ENCODE data around the gene ASPSCR1. TPM values are rescaled to one million over a fixed set of nuclear protein-coding genes. Genes with fewer than 3 reads are reported as not detected.

ASPSCR1 gene
- polyA plus RNA-seq, 1 experiment = 15.4 TPM

DNA sequence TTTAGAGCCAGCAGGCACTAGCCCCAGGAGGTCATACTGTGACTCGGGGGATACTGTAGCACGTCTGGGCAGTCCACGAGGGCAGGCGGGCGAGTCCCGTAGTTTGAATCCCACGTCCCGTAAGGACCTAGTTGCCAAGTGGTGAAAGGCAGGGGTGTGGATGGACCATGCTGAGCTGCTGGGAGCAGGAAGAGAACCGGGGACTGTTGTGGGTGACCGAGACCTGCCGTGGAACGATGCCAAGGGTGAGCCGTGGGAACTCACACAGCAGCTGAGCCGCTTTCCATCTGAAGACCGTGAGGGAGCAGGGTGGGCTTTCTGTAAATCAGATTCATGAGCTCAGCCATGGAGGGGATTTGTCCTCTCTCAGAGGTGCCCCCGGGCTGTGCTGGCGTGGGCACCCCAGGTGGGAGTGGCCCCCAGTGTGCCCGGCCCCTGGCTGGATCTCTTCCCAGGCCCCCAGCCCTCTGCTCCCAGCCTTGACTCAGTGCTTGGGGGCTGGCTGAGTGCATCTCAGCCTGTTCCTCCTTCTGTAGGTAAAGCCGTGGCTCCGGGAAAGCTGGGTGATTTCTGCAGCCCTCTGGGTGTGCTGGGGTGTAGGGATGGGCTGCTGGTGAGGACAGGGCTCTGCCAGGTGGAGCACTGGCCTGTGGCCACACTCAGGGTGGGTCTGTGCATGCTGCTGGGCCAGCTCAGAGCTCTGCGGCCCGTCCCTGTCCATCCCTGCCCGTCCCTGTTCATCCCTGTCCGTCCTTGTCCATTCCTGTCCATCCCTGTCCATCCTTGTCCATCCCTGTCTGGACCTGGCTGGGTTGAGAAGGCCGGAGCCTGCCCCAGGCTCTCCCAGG is 13.6 kb downstream of the ASPSCR1 start:
- TF ChIP-seq, protein P1, sequence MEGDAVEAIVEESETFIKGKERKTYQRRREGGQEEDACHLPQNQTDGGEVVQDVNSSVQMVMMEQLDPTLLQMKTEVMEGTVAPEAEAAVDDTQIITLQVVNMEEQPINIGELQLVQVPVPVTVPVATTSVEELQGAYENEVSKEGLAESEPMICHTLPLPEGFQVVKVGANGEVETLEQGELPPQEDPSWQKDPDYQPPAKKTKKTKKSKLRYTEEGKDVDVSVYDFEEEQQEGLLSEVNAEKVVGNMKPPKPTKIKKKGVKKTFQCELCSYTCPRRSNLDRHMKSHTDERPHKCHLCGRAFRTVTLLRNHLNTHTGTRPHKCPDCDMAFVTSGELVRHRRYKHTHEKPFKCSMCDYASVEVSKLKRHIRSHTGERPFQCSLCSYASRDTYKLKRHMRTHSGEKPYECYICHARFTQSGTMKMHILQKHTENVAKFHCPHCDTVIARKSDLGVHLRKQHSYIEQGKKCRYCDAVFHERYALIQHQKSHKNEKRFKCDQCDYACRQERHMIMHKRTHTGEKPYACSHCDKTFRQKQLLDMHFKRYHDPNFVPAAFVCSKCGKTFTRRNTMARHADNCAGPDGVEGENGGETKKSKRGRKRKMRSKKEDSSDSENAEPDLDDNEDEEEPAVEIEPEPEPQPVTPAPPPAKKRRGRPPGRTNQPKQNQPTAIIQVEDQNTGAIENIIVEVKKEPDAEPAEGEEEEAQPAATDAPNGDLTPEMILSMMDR (IDR thresholded peaks at IDR 0.05; ENCODE audit: insufficient read depth, low read depth, low read length) = no peak

DNA sequence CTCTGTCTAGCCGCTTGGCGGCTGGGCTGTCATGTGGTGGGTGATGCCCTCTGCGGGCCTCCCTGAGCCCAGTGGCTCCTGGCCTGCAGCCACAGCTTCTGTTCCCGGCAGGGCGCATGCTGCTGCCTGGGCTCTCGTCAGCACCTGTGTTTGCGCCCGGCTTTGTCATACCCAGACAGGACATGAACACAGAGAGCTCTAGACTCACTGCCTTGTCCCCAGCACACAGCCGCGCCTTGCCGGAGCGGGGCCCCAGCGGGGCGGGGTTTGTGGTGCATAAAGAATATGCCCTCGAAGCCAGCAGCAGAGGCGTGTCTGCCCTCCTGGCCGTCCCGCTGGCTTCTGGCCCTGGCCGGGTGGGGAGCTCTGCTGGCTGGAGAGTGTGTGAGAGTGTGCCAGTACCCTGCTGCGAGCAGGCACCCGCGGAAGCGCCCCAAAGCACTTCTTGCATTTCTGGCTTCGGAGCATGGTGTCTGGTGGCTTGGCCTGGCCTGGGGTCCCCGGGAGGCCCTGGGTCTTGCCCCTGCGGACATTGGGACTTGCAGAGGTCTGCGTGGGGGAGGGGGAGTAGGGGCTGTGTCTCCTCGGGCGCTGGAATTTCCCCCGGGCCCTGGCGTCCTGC is 14.4 kb downstream of the ASPSCR1 start:
- ChIA-PET POLR2A (interaction anchor here (1.0 kb wide), 1 partner anchor 12 kb away, joined by 4 read pairs; no protein-coding TSS in a partner anchor), CTCF (interaction anchor here (0.6 to 2.6 kb wide), 5 partner anchors 9 to 32 kb away, joined by 3 to 16 read pairs (median 4); partner anchors contain the start of gene NOTUM)
- H3K27me3 ChIP-seq (ENCODE audit: control insufficient read depth, insufficient read depth, low read length) = no peaks in the 10 kb centered on the region
- TF ChIP-seq, protein P1 (IDR thresholded peaks at IDR 0.05; ENCODE audit: insufficient read depth, low read depth, low read length) = no peak
- DNase-seq (ENCODE audit: low read depth) = no peak
- no peak overlapping the region for H3K4me3 ChIP-seq (ENCODE audit: low read depth, low read length)
- peaks cover 3% of the 10 kb centered on the region; the same call in 1 of the 2 replicates for H3K36me3 ChIP-seq (ENCODE audit: control insufficient read depth, insufficient read depth, low read length)

More for the DNA sequence above, 13.6 kb downstream of the ASPSCR1 start:
- H3K4me3 ChIP-seq (ENCODE audit: low read depth, low read length) = no peak overlapping the region
- DNase-seq (ENCODE audit: low read depth) = no peak
- ChIA-PET POLR2A (interaction anchor here (1.0 kb wide), 1 partner anchor 13 kb away, joined by 4 read pairs; no protein-coding TSS in a partner anchor), CTCF (interaction anchor here (0.6 to 2.6 kb wide), 7 partner anchors 8 to 31 kb away, joined by 3 to 16 read pairs (median 3); partner anchors contain the start of gene NOTUM)
- no peaks in the 10 kb centered on the region for H3K27me3 ChIP-seq (ENCODE audit: control insufficient read depth, insufficient read depth, low read length)
- peaks cover 4% of the 10 kb centered on the region for H3K36me3 ChIP-seq (ENCODE audit: control insufficient read depth, insufficient read depth, low read length)

DNA sequence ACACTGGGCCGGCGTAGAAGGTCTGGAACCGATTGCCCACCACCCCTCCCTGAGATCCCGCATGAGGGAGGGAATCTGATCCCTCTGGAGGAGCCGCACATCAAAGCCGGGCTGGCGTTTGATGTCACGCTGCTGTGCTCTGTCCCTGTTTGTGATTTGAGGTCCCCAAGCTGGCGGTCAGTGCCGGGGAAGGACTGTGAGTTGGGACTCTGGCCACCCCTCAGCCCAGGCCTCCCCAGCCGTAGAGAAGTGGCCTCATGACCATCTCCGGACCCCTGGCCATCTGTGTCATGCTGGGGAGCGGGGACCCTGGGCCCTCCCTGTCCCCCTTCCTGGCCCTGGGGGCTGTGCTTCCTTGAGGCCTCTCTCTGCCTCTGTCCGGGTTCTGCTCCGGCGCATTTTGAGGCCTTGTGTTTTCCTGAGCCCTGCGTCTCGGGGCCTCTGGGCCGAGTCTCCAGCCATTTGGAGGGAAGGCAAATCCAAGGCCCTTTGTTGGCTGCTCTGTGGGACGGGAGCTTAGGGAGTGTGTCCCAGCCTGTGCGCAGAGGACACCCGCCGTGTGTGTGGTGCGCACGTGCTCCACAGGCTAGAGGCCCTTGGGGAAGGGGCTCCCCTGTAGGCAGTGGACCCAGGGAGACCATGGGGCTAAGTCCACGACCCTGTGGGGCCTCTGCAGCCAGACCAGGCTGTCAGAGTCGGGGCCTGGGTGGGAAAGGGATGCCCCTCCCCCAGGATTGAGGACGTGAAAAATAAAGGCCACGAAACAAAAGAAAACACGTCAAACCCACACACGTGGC is 15.1 kb downstream of the ASPSCR1 start:
- H3K4me3 ChIP-seq (ENCODE audit: low read depth, low read length) = no peak overlapping the region
- POLR2A ChIA-PET = interaction anchor here (1.0 kb wide), 1 partner anchor 11 kb away, joined by 4 read pairs; no protein-coding TSS in a partner anchor
- peaks cover 3% of the 10 kb centered on the region; the same call in 1 of the 2 replicates for H3K36me3 ChIP-seq (ENCODE audit: control insufficient read depth, insufficient read depth, low read length)
- TF ChIP-seq, protein P1 (IDR thresholded peaks at IDR 0.05; ENCODE audit: insufficient read depth, low read depth, low read length) = no peak
- CTCF ChIA-PET = interaction anchor here (1.1 to 2.6 kb wide), 4 partner anchors 9 to 32 kb away, joined by 3 to 16 read pairs (median 4); partner anchors contain the start of gene NOTUM
- H3K27me3 ChIP-seq (ENCODE audit: control insufficient read depth, insufficient read depth, low read length) = no peaks in the 10 kb centered on the region
- no peak for DNase-seq (ENCODE audit: low read depth)

DNA sequence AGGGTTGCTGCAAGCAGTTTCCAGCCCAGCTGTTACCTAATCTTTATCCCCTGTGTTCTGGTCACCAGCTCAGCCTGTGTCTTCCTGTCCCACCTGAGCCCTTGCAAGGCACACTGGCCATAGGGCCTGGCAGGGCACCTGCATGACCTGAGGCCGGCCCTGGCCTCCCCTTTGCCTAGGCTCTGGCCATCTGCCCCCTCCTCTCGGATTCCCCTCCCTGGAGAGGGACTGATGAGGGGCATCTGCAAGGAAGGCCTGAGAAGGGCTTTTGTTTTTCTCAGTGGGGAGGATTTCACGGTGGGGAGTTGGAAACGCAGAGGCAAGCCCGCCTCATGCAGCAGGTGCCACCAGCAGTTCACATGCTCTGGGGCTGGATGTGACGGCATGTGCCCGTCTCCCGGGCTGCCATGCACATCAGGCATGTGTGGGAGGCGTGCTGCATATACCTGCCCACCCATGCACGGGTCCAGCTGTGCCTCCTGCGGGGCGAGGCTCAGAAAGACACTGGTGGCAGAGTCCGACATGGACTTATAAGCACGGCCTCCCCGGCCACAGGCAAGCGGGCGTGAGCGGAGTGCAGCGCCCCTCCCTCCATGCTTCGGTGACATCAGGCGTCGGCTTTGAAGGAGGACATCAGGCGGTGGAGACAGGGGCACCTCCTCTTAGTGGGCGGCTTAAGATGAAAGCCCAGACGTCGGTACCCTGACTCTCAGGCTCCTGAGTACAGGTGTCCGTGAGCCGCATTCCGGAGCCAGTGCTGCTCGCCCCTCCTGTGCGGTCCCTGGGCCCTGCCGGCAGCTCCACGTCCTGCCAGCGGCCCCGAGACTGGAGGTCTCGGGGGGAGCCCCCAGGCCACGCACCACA is 16.5 kb downstream of the ASPSCR1 start:
- CTCF ChIA-PET = interaction anchor here (1.5 kb wide), 1 partner anchor 35 kb away, joined by 6 read pairs; no protein-coding TSS in a partner anchor
- DNase-seq (ENCODE audit: low read depth) = no peak
- peaks cover 3% of the 10 kb centered on the region; the same call in 1 of the 2 replicates for H3K36me3 ChIP-seq (ENCODE audit: control insufficient read depth, insufficient read depth, low read length)
- TF ChIP-seq, protein P1 (IDR thresholded peaks at IDR 0.05; ENCODE audit: insufficient read depth, low read depth, low read length) = no peak
- no peaks in the 10 kb centered on the region for H3K27me3 ChIP-seq (ENCODE audit: control insufficient read depth, insufficient read depth, low read length)
- POLR2A ChIA-PET = no interaction called here
- no peak overlapping the region for H3K4me3 ChIP-seq (ENCODE audit: low read depth, low read length)
